ENCODE results near the gene UPF2.
"Not testable (repeated sequence)": the region's sequence is repeated elsewhere in the genome, so short reads cannot be mapped to it uniquely, and the experiment has no call there.

UPF2 gene

GRCh38 chr10:11902646-11903045, 140.0 kb downstream of the UPF2 start:
- no peak for DNase-seq

DNA sequence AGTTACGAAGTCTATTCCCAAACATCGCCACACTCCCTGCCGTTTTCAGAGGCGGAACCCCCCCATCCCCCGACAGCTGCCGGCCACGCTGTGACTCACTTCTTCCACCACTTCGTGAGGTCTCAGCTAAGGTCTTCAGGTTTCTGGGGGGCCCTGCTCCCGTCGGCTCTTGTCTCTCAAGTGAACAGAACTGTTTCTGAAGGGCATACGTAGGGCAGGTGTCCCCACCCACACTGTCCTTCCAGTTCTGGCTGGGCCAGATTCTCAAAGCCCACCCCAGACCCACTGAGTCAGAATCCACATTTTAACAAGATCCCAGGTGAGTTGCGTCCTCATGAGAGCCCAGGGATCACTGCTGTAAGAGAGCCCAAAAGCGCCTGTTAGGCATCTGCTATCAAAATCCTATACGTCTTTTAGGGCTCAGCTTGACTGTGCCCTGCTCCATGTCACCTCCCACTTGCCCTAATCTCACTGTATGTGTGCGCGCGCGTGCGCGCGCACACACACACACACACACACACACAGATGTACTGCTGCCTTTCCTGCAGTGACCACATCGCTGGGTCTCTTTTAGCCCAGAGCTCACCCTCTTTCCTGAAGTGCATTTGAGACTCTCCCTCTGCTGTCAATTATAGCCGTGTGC, 140.7 kb downstream of the UPF2 start:
- DNase-seq, result peak in 1 of 3 donors; percentile 19

GRCh38 chr10:11901454-11901832, 141.2 kb downstream of the UPF2 start:
- peak in 1 of 3 donors; percentile 5 for DNase-seq

- no peak for DNase-seq
Measured at GRCh38 chr10:11901036-11901301, 141.6 kb downstream of the UPF2 start.

GRCh38 chr10:11899067-11899876, 143.3 kb downstream of the UPF2 start:
- no peak for DNase-seq

DNA sequence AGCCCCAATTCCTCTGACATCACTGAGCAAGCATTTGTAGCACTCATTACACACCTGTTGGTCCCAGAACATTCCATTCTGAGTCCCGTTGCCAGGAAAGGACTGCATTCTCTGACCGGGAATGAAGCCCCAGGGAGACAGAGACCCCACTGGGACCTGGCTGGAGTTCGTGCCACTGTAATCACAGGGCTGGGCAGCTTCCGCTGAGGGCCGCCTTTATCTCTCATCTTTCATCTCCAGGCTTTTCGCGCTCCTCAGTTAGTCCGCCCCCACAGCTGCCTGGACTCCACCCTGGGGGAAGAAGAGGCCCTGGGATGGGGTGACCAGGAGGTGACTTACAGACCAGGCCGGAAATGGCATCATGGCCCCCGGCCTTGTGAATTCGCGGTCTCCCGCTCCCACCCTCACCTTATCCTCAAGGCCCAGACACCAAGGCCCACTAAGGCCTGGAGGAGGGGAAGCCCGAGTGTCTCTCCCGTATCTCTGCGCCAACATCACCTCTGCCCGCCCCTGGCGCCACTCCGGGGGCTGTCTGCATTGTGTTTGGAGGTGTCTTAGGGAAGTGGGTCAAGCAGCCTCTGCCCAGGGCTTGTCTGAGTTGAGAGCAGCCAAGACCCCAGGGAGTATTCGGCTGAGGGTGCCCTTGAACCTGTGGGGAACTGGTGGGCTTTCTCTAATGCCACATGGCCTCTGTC, 144.1 kb downstream of the UPF2 start:
- no peak for DNase-seq

- DNase-seq, result no peak
Measured at GRCh38 chr10:11898033-11898371, 144.6 kb downstream of the UPF2 start.

- no peak for DNase-seq
Measured at GRCh38 chr10:11896549-11897200, 145.9 kb downstream of the UPF2 start.

DNA sequence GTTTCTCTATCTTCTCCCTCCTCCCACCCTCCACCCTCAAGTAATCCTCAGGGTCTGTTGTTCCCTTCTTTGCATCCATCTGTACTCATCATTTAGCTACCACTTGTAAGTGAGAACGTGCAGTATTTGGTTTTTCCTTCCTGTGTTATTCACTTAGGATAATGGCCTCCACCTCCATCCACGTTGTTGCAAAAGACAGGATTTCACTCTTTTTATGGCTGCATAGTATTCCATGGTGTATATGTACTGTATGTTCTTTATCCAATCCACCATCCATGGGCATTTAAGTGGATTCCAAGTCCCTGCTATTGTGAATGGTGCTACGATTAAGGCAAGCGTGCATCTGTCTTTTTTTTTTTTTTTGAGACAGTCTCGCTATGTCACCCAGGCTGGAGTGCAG, 147.0 kb downstream of the UPF2 start:
- no peak for DNase-seq

GRCh38 chr10:11895108-11895466, 147.5 kb downstream of the UPF2 start:
- no peak for DNase-seq

GRCh38 chr10:11894381-11895107, 148.1 kb downstream of the UPF2 start:
- DNase-seq, result no peak

DNA sequence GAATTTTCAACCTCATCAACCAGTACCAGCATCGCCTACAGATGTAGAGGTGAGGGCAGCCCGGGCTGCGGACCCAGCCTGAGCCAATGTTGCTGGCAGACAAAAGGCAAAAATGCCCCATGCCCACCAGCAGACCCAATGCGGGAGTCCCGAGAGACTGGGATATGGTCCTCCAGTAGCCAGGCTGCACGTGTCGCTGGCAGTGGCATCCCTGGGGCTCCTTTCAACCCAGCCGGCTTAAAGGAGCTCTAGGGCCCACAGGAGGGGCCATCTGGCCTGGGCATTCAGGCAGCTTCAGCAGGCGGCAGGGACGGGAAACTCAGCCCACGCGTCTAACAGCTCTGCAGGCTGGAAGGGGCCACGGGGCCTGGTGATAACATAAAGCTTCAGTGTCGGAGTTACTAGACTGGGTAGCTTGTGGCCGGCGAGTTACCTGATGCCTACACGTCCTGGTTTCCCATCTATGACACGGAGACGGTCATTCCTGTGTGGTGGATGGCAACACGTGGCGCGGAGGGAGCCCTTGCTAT, 148.8 kb downstream of the UPF2 start:
- DNase-seq, result no peak

DNA sequence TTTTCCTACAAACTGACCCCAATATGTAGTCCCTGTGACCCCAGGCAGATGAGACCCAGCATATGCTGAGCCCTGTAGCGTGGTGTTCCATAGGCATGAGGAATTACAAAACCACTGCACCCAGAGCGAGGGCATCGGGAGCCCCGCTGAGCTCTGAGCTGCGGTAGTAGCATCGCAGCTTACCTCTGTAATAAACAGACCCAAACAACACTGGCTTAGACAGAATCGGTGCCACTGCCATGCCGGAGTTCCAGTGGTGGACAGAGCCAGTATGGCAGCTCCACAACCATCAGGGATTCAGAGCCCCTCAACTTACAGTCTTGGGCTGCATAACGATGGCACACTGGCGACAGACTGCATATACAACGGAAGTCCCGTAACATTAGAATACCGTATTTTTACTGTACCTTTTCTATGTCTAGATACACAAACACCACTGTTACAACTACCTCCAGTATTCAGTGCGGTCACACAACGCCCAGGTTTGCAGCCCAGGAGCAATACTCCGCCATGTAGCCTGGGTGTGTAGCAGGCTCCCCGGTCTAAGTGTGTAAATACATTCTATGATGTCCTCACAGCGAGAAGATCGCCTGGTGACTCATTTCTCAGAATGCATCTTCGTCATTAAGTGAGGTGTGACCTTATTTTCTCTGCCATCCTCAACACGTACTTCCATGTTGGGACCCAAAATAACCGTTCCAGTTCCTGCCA, 150.7 kb downstream of the UPF2 start:
- DNase-seq, result no peak

DNA sequence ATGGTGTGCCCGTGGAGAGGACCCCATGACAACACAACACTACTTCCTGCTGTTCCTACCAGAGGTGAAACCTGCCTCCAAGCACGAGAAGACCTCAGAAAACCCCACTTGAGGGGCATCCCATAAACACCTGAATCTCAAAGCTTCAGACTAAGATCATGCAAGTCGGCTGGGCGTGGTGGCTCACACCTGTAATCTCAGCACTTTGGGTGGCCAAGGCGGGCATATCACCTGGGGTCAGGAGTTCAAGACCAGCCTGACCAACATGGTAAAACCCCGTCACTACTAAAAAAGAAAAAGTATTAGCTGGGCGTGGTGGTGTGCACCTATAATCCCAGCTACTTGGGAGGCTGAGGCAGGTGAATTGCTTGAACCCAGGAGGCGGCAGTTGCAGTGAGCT, 153.3 kb downstream of the UPF2 start:
- DNase-seq, result not testable (repeated sequence)

DNA sequence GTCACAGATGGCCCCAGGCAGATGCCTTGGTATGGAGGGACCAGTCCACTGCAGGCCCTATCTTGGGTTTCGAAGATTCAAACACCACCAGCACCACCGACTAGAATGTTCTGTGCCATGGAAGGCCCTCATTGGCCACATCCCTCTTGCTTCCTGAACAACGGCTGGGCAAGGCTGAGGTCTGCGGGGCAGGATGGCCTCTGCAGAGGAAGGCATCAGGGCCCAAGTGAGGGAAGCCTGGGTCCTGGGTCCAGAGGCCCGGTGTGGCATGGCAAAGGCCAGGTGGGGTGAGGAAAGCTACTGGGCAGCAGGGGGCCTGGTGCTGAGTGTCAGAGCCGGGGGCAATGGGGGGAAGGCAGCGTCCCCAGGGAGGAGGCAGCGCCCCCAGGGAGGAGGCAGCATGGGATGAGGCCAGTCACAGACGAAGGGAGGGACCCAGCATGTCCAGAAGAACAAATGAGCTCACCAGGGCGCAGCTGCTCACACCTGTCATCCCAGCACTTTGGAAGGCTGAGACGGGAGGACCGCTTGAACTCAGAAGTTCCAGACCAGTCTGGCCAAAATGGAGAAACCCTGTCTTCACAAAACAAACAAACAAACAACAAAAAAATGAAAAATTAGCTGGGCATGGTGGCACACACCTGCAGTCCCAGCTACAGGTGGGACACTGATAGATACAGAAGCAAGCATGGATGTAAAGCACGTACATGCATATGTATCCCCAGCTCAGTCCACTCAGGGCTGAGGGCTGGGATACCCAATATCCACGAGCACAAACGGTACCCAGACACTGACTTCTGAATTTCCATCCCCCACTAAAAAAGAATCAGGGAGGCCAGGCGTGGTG, 155.0 kb downstream of the UPF2 start:
- DNase-seq, result no peak

DNA sequence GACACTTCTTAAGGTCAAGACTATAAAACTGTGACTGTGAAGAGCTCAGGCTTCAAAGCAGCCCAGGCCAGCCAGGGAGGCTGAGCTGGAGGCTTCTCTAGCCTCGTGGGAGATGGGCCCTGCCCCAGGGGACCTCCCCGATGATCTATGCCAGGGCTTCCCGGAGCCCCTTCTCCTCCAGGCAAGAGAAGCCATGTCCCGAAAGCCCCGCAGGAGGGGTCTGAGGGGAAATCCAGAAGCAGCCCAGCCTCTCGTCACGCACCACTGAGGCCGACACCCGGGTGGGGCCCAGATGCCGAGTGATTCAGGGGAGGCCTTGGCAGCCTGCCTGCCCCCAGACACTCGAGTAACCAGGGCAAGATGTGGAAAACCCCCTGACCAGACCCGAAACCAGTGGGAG, 155.8 kb downstream of the UPF2 start:
- no peak for DNase-seq

GRCh38 chr10:11886138-11886474, 156.5 kb downstream of the UPF2 start:
- DNase-seq, result no peak

DNA sequence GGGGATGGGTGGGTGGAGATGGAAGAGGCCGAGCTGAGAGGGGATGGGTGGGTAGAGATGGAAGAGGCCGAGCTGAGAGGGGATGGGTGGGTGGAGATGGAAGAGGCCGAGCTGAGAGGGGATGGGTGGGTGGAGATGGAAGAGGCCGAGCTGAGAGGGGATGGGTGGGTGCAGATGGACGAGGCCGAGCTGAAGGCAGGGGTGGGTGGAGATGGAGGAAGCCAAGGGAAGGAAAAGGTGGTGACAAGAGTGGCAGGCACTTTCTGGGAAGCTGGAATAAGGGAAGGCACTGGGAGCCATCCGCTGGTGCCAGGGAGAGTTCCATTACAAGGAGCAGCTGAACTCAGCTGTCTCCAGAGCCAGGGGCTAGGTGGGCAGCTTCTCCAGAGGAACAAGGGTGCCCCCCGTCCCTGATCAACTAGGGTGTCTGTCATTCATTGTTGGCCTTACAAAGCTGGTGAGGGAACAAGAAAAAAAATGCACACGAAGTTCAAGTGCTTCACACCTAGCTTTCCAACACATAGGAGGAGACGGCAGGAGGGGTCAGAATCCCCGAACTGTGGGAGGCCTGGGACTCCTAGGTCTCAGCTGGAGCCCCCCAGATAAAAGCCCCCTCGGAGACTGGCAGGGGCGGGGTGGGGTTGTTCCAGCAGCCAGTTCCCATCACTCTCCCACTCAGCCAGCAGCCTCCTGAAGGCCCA, 157.0 kb downstream of the UPF2 start:
- DNase-seq, result no peak

DNA sequence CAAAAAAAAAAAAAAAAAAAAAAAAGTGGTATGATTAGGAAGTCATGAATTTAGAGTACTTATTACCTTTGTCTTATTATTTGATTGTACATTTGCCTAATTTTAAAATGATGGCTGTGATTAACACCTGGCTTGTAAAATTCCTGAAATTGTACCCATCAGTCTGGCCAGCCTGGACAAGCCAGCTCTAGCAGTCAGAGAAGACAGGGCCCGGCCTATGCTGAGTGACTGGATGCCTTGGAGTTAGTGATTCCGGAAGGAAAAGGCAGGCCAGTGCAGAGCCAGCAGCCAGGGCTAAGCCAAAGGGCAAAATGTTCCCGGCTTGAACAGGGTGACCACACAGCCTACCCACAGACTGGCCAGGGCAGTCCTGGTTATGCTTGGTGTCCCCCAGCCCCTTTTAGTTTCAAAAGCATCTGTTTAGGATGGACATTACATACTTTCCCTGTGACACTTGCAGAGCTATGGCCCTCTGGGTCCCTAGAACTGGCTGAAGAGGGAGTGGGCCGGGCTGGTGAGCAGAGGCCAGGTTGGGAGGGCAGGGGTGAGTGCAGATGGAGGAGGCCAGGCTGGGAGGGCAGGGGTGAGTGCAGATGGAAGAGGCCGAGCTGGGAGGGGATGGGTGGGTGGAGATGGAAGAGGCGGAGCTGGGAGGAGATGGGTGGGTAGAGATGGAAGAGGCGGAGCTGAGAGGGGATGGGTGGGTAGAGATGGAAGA, 157.7 kb downstream of the UPF2 start:
- DNase-seq, result no peak
